Measurements from ENCODE around the gene TRIM15. TPM values are rescaled to one million over a fixed set of nuclear protein-coding genes. Genes with fewer than 3 reads are reported as not detected.

Gene TRIM15
- total RNA-seq, 1 donor from 2014 or later: not detected

Other genes with a start within 250 kb of the TRIM15 start
- gene HLA-A, start 221.0 kb upstream of the TRIM15 start, total RNA-seq: 611 and 802 TPM in 2 replicates
- 12.3 and 32.3 TPM in 2 replicates for gene POLR1H, start 102.3 kb upstream of the TRIM15 start, total RNA-seq
- gene PPP1R11, start 96.3 kb upstream of the TRIM15 start, total RNA-seq: 14.1 and 22.0 TPM in 2 replicates
- 0.05 TPM in 1 of 2 replicates, not detected in the other for gene RNF39, start 87.8 kb upstream of the TRIM15 start, total RNA-seq
- gene TRIM31, start 50.5 kb upstream of the TRIM15 start, total RNA-seq: not detected in 2 replicates
- gene TRIM40, start 27.4 kb upstream of the TRIM15 start, total RNA-seq: not detected in 2 replicates
- under 0.01 TPM in 1 of 2 replicates, not detected in the other for gene TRIM10, start 2.3 kb upstream of the TRIM15 start, total RNA-seq
- gene TRIM26, start 49.9 kb downstream of the TRIM15 start, total RNA-seq: 23.4 and 45.6 TPM in 2 replicates
- 9.6 and 14.1 TPM in 2 replicates for gene TRIM39, start 163.4 kb downstream of the TRIM15 start, total RNA-seq
- gene RPP21, start 181.6 kb downstream of the TRIM15 start, total RNA-seq: 15.8 and 34.7 TPM in 2 replicates

All from renal cortical epithelial cell (primary cell).